Measurements from ENCODE around the gene SLC44A3.

Gene SLC44A3

DNA sequence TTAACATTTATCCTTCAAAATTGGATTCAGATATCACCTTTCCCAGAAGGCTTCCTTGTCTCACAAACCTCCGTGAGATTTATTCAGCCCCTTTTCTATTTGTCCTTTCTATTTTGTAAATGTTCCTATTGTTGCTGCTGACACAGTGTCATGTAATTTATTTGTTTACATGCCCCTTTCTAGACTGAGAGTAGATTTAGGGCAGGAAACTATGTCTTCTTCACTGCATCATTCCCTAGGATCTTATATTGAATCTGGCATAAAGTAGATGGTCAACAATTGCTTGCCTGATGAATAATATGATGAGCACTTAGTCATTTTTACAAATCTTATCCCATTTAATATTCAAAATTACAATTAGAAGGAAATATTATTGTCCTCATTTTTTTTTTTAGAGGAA, 114.9 kb downstream of the SLC44A3 start:
- DNase-seq (ENCODE audit: low spot score), result no peak

DNA sequence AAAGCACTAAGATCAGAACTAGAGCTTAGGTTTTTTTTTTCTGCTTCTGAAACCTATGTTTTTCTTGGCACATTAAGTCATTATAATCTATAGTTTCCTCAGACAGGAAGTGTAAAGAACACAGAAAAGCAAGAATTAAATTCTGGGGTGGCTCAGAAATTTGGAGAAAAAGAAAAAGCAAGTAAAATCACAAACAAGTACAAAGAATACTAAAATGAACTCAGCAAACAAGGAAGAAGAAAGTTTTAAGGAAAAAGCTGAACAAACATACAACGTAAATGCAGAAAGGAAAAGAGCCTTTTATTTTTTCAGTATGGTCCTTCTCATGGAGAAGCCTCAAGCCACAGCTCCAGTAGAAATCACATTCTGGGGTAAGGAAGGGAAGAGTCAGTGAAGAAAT, 115.3 kb downstream of the SLC44A3 start:
- DNase-seq (ENCODE audit: low spot score), result no peak

DNA sequence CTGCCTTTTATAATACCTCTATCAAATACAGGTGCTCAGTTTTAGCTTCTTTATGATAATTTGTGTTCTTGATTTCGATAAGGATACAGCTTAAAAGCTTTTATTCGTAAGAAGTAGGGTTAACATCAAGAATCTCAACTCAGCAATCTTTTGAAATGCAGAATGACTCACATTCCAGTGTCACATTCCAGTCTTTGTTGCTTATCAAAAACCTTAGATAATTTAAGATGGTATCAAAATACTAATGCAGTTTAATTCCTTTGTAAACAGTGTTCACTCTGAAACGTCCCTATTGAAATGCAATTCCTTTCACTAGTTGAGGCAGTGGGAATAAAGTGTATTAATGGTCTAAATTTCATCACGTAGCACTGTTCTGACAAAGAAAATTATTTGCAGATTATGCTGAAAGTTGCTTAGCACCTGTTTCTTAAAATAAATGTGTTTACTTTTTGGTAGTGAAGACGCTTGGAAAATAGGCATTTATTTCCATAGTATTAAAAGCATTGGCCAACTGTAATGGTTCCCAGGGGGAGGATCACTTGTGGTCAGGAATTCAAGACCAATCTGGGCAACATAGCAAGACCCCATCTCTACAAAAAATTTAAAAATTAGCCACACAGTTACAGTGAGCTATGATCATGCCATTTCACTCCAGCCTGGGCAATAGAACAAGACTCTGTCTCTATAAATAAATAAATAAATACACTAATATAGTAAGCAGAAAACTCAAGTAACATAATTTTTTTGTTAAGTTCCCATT, 116.9 kb downstream of the SLC44A3 start:
- no peak for DNase-seq (ENCODE audit: low spot score)

DNA sequence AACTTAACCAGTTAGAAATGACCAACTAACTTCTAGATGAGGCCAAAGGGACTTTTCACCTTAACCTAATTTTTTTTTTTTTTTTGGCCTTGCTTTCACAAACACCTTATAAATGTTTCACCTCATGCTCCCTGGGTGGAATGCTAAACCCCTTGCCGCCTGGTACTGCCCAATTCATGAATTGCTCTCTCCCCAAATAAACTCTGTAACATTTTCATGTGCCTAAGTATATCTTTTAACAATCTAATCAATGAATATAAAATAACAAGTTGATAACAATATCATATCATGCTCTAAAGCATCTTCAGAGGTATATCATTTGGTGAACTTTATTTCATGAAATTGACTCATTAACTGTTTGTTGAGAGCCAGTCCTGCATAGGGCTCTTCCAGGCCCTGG, 117.7 kb downstream of the SLC44A3 start:
- no peak for DNase-seq (ENCODE audit: low spot score)

DNA sequence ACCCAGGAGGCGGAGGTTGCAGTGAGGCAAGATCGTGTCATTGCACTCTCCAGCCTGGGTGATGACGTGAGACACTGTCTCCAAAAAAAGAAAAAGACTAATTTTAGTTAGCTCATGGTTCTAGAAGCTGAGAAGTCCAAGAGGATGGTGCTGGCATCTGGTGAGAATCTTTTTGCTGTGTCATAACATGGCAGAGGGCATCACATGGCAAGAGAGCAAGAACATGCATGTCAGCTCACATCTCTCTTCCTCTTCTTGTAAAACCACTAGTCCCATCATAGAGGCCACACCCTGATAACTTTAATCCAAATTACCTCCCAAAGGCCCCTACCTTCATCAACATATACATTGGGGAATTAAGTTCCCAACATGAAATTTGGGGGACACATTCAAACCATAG, 120.6 kb downstream of the SLC44A3 start:
- DNase-seq (ENCODE audit: low spot score), result no peak

DNA sequence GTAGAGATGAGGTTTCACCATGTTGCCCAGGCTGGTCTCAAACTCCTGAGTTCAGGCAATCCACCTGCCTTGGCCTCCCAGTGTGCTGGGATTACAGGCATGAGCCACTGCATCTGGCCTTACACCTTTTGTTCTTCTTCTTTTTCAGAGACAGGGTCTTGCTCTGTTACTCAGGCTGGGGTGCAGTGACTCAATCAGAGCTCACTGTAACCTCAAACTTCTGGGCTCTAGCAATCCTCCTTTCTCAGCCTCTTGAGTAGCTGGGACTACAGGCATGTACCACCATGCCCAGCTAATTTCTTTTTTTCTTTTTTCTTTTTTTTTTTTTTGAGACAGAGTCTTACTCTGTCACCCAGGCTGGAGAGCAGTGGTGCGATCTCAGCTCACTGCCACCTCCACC, 121.3 kb downstream of the SLC44A3 start:
- DNase-seq (ENCODE audit: low spot score), result peak; percentile 65

DNA sequence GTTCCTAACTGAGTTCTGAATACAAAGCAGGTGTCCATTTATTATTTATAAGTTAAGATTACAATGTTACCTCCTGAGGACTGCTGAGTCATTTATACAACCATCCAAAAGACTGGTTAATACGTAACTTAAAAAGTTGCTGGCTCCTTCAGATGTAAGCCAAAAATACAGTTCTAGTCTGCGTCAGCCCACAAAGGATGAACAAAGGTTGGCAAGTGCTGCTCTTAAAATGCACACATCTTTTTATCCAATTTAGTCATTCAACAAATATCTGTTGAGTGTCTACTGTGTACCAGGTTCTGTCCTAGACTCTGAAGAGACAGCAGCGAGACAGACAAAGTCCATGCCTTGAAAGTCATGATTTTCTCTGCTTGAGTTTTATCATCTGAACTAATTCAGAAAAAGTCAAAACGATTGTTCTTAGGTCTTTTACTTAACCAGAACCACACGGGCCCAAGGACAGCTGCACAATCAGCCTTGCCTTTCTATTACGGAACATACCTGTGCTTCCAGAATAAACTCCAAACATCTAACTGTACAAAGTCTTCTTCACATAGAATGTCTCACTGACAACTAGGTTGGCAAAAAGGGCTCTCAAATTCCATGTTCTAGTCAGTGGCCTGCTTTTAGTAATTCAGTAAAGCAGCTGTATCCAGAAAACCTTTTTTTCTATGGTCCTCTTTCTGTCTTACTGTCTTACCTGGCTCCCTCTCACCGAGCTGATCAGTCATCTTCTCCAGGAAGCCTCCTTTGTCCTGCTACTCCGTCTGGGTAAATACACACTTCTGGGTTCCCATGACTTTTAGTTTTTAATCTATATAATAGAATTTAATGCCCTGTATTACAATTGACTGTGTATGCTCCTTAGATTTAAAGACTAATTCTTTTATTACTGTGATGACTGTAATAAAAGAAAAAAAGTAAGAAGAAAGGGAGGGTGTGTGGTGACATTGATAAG, 122.3 kb downstream of the SLC44A3 start:
- peak; percentile 96 for DNase-seq (ENCODE audit: low spot score)

Measured in kidney tubule cell (primary cell).